Activated CD4-positive, alpha-beta memory T cell treated with anti-CD3 and anti-CD28 coated beads for 36 hours (primary cell): ENCODE results near the gene ADGRG1. TPM values are rescaled to one million over a fixed set of nuclear protein-coding genes. Genes with fewer than 3 reads are reported as not detected.
A peak's percentile ranks its signal among the peaks of the same experiment; 100 is the strongest.
"Not testable (repeated sequence)": the region's sequence is repeated elsewhere in the genome, so short reads cannot be mapped to it uniquely, and the experiment has no call there.

ENCODE experiments used
- CTCF ChIA-PET: fragments of 350-600 bp; sonication (Branson Sonifier 250); formaldehyde crosslinking; loops from one replicate; lab custom pipeline; 2021; ENCODE audit warnings: antibody characterized with exemption, inconsistent platforms; lab: Charles Lee
- POLR2A ChIA-PET: fragments of 350-600 bp; sonication (Branson Sonifier 250); formaldehyde crosslinking; loops from one replicate; lab custom pipeline; 2021; ENCODE audit warnings: antibody characterized with exemption; lab: Charles Lee
- DNase-seq: peaks from one replicate; pipeline ENCODE4 v3.0.0-alpha.2; 2020
- H3K27ac Mint-ChIP-seq: one replicate; pipeline ENCODE4 v1.8.0; 2021; ENCODE audit warnings: mixed read lengths
- H3K27me3 Mint-ChIP-seq: one replicate; pipeline ENCODE4 v1.8.0; 2021; ENCODE audit warnings: mixed read lengths
- H3K36me3 Mint-ChIP-seq: one replicate; pipeline ENCODE4 v1.8.0; 2021; ENCODE audit warnings: mixed read lengths
- H3K4me1 Mint-ChIP-seq: one replicate; pipeline ENCODE4 v1.8.0; 2021; ENCODE audit warnings: low read depth, mixed read lengths
- H3K4me3 Mint-ChIP-seq: one replicate; pipeline ENCODE4 v1.8.0; 2021; ENCODE audit warnings: mild to moderate bottlenecking, mixed read lengths
- H3K9me3 Mint-ChIP-seq: one replicate; pipeline ENCODE4 v1.8.0; 2021; ENCODE audit warnings: mixed read lengths
- intact Hi-C: fragments of 100-400 bp; cut with micrococcal nuclease; formaldehyde crosslinking; loops from one replicate; pipeline ENCODE4 v1.15.1; 2023
- total RNA-seq, 2 experiments: library from RNA; stranded (reverse); gene quantifications; one replicate each; pipeline ENCODE4 v1.2.3, GENCODE V29; 2021

The ADGRG1 gene
- total RNA-seq, 2 experiments from 2014 or later: 4.7 to 6.0 TPM

- peaks cover 33% of the 10 kb centered on the region for H3K4me1 Mint-ChIP-seq
Observed at GRCh38 chr16:57593990-57594389, 34.4 kb upstream of the ADGRG1 start.

GRCh38 chr16:57594531-57595031 is 33.8 kb upstream of the ADGRG1 start:
- POLR2A ChIA-PET: no interaction called here
- no peaks in the 10 kb centered on the region for H3K27me3 Mint-ChIP-seq

More at GRCh38 chr16:57593990-57594389, 34.4 kb upstream of the ADGRG1 start:
- Mint-ChIP-seq H3K9me3 (peaks cover 10% of the 10 kb centered on the region), H3K27me3 (no peaks in the 10 kb centered on the region), H3K36me3 (no peaks in the 10 kb centered on the region), H3K4me3 (no peak overlapping the region), H3K27ac (no peak overlapping the region)
- POLR2A ChIA-PET: no interaction called here
- CTCF ChIA-PET: interaction anchor here (1.4 to 16.4 kb wide), 3 partner anchors 13 to 55 kb away, joined by 8 to 250 read pairs (median 64); no protein-coding TSS in a partner anchor
- DNase-seq: no peak
- intact Hi-C loops: loop anchor here (5.0 kb wide), 1 partner anchor 33 kb away; the partner anchor contains the start of gene ADGRG1

DNA sequence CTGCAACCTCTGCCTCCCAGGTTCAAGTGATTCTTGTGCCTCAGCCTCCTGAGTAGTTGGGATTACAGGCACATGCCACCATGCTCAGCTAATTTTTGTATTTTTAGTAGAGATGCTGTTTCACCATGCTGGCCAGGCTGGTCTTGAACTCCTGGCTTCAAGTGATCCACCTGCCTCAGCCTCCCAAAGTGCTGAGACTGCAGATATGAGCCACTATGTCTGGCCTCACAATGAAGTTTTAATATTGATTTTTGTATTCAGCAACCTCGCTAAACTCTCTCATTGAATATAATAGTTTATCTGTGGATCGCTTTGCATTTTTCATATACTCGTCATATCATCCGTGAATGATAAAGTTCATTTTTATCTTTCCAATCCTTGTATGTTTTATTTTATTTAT is 32.2 kb upstream of the ADGRG1 start:
- H3K27ac Mint-ChIP-seq, H3K36me3 Mint-ChIP-seq, H3K27me3 Mint-ChIP-seq, intact Hi-C loops, H3K4me3 Mint-ChIP-seq, DNase-seq, POLR2A ChIA-PET: not testable (repeated sequence)
- Mint-ChIP-seq H3K9me3 (peaks cover 10% of the 10 kb centered on the region), H3K4me1 (peaks cover 30% of the 10 kb centered on the region)
- CTCF ChIA-PET: interaction anchor here (16.4 kb wide), 1 partner anchor 53 kb away, joined by 250 read pairs; no protein-coding TSS in a partner anchor

More at GRCh38 chr16:57594531-57595031, 33.8 kb upstream of the ADGRG1 start:
- intact Hi-C loops: loop anchor here (5.0 kb wide), 1 partner anchor 33 kb away; the partner anchor contains the start of gene ADGRG1
- Mint-ChIP-seq H3K36me3 (no peaks in the 10 kb centered on the region), H3K4me3 (no peak overlapping the region), H3K27ac (no peak overlapping the region), H3K4me1 (peaks cover 33% of the 10 kb centered on the region), H3K9me3 (peaks cover 10% of the 10 kb centered on the region)
- DNase-seq: no peak
- CTCF ChIA-PET: interaction anchor here (4.7 to 16.4 kb wide), 2 partner anchors 16 to 54 kb away, joined by 64 to 250 read pairs; no protein-coding TSS in a partner anchor

- CTCF ChIA-PET: interaction anchor here (0.9 to 16.4 kb wide), 5 partner anchors 7 to 50 kb away, joined by 4 to 250 read pairs (median 50); no protein-coding TSS in a partner anchor
- POLR2A ChIA-PET: no interaction called here
- Mint-ChIP-seq H3K9me3 (peaks cover 10% of the 10 kb centered on the region), H3K4me1 (peaks cover 29% of the 10 kb centered on the region), H3K27me3 (no peaks in the 10 kb centered on the region), H3K36me3 (no peaks in the 10 kb centered on the region), H3K4me3 (no peak overlapping the region), H3K27ac (no peak overlapping the region)
- intact Hi-C loops: no loop called here
- DNase-seq: no peak
Observed at GRCh38 chr16:57598437-57598836, 30.0 kb upstream of the ADGRG1 start.

- H3K4me1 Mint-ChIP-seq: peaks cover 31% of the 10 kb centered on the region
- H3K27ac Mint-ChIP-seq: no peak overlapping the region
- POLR2A ChIA-PET: interaction anchor here (1.2 to 2.5 kb wide), 2 partner anchors 10 kb away, joined by 4 to 39 read pairs; no protein-coding TSS in a partner anchor
Observed at GRCh38 chr16:57600048-57600835, 28.2 kb upstream of the ADGRG1 start.

DNA sequence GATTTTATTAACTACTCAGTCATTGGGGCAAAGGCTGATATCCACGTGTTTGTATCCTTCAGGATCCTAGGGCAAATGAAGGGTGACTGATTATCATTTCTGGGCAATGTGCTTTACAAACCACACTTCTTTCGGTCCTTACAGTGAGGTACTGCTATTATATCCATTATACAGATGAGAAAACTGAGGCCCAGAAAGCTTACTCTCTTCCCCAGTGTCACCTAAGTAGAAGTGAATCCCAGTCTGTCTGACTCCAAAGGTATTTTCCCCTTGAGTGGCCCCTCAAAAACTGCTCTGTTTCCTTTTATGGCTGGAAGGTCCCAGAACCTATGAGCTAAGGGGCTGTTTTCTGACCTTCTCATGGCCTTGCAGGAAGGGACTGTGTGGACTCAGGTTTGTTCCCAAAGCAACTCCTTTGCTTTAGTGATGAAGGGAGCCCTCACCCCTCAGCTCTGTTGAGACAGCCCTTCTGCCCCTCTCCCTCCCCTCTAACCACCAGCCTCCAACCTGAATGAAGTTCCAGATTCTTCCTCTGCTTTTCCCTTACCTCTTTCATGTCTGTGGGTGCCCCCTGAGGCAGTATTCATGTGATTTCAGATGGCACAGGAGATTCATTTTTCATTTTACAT is 27.4 kb upstream of the ADGRG1 start:
- Mint-ChIP-seq H3K27ac (peak overlapping the region; percentile 91), H3K9me3 (peaks cover 6% of the 10 kb centered on the region), H3K4me3 (no peak overlapping the region), H3K4me1 (peaks cover 31% of the 10 kb centered on the region), H3K27me3 (no peaks in the 10 kb centered on the region), H3K36me3 (no peaks in the 10 kb centered on the region)
- ChIA-PET POLR2A (interaction anchor here (1.1 to 2.5 kb wide), 3 partner anchors 8 to 28 kb away, joined by 3 to 39 read pairs (median 4); partner anchors contain the start of gene ADGRG1), CTCF (interaction anchor here (0.6 to 16.4 kb wide), 12 partner anchors 10 to 157 kb away, joined by 3 to 250 read pairs (median 4); partner anchors contain the start of gene ADGRG1)
- DNase-seq: peak; percentile 9
- intact Hi-C loops: no loop called here

More at GRCh38 chr16:57600048-57600835, 28.2 kb upstream of the ADGRG1 start:
- Mint-ChIP-seq H3K9me3 (peaks cover 10% of the 10 kb centered on the region), H3K4me3 (no peak overlapping the region), H3K27me3 (no peaks in the 10 kb centered on the region), H3K36me3 (no peaks in the 10 kb centered on the region)
- intact Hi-C loops: no loop called here
- peak; percentile 71 for DNase-seq
- CTCF ChIA-PET: interaction anchor here (0.6 to 16.4 kb wide), 13 partner anchors 9 to 158 kb away, joined by 3 to 250 read pairs (median 4); partner anchors contain the start of genes ADGRG1 and KATNB1

DNA sequence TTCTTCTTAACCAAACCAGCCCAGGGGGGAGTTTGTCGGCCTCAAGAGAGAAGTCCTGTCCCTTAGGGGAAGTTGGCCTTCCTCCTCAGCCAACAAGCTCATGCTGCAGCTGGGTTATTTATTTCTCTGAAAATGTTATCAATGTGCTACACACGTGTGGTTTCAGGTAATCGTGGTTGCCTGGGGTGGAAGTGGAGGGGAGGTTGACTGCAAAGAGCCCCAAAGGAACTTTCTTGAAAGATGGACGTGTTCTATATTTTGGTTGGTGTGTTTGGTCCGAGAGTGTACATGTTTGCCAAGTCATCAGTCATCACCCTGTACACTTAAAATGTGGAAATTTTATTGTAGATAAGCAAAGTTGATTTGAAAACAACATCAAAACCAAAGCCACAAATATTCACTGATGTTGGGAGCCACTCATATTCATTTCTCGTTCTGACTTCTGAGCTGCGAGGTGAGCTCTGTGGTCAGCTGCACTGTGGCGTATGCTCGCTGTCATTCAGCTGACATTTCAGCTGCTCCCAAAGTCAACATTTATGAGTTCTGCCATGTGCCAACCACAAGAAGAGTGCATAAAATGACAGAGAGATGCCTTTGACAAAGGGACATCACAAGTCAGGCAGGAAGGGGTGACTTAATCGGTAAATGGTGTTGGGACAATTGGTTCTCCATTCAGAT is 26.5 kb upstream of the ADGRG1 start:
- intact Hi-C loops: loop anchor here (1.0 to 2.0 kb wide), 4 partner anchors 9 to 65 kb away; partner anchors contain the start of gene CCDC102A
- H3K4me1 Mint-ChIP-seq: peaks cover 31% of the 10 kb centered on the region
- peak overlapping the region; percentile 91 for H3K27ac Mint-ChIP-seq

GRCh38 chr16:57603115-57604024 is 25.1 kb upstream of the ADGRG1 start:
- Mint-ChIP-seq H3K27me3 (no peaks in the 10 kb centered on the region), H3K36me3 (no peaks in the 10 kb centered on the region), H3K27ac (no peak overlapping the region), H3K9me3 (peaks cover 1% of the 10 kb centered on the region), H3K4me3 (no peak overlapping the region), H3K4me1 (peaks cover 36% of the 10 kb centered on the region)
- ChIA-PET POLR2A (interaction anchor here (1.6 kb wide), 1 partner anchor 66 kb away, joined by 5 read pairs; no protein-coding TSS in a partner anchor), CTCF (interaction anchor here (4.3 to 16.4 kb wide), 3 partner anchors 8 to 45 kb away, joined by 74 to 250 read pairs (median 85); no protein-coding TSS in a partner anchor)
- intact Hi-C loops: loop anchor here (2.0 kb wide), 1 partner anchor 67 kb away; the partner anchor contains the start of gene CCDC102A
- DNase-seq: peak; percentile 9

More for the DNA sequence above, 26.5 kb upstream of the ADGRG1 start:
- CTCF ChIA-PET: interaction anchor here (0.9 to 16.4 kb wide), 11 partner anchors 9 to 156 kb away, joined by 3 to 250 read pairs (median 4); no protein-coding TSS in a partner anchor
- POLR2A ChIA-PET: interaction anchor here (0.8 to 2.5 kb wide), 7 partner anchors 9 to 65 kb away, joined by 3 to 39 read pairs (median 4); partner anchors contain the start of gene ADGRG1
- peaks cover 6% of the 10 kb centered on the region for H3K9me3 Mint-ChIP-seq
- H3K36me3 Mint-ChIP-seq: no peaks in the 10 kb centered on the region
- DNase-seq: peak; percentile 87
- no peaks in the 10 kb centered on the region for H3K27me3 Mint-ChIP-seq
- peak overlapping the region; percentile 12 for H3K4me3 Mint-ChIP-seq

DNA sequence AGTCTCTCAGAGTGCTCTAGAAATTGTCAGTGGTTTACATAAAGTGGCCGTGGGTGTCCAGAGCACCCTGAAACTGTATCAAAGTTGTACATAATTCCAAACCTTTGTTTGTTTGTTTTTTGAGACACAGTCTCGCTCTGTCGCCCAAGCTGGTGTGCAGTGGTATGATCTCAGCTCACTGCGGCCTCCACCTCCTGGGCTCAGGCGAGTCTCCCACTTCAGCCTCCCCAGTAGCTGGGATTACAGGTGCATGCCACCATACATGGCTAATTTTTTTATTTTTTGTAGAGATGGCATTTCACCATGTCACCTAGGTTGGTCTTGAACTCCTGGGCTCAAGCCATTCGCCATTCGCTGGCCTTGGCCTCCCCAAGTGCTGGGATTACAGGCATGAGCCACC is 24.3 kb upstream of the ADGRG1 start:
- Mint-ChIP-seq H3K27ac (no peak overlapping the region), H3K4me1 (peaks cover 44% of the 10 kb centered on the region), H3K27me3 (no peaks in the 10 kb centered on the region), H3K36me3 (no peaks in the 10 kb centered on the region), H3K9me3 (no peaks in the 10 kb centered on the region), H3K4me3 (no peak overlapping the region)
- ChIA-PET CTCF (interaction anchor here (0.9 to 16.4 kb wide), 3 partner anchors 13 to 45 kb away, joined by 4 to 250 read pairs (median 74); no protein-coding TSS in a partner anchor), POLR2A (no interaction called here)
- intact Hi-C loops: no loop called here
- DNase-seq: peak; percentile 6
